H9 (cell line): Measurements from ENCODE around the gene GNAO1. TPM values are rescaled to one million over a fixed set of nuclear protein-coding genes. Genes with fewer than 3 reads are reported as not detected.

Experiments used
- DNase-seq: peaks from one replicate; pipeline ENCODE4 v3.0.0-alpha.2; 2017
- H2AFZ ChIP-seq: one replicate; pipeline ENCODE4 v1.6.1; 2013; ENCODE audit warnings: mild to moderate bottlenecking, low read length, control low read depth, moderate library complexity
- H2AK5ac ChIP-seq: 2 replicates; pipeline ENCODE4 v1.6.1; 2013; ENCODE audit warnings: low read length, control low read depth, mixed read lengths; ENCODE audit not compliant: insufficient read length
- H2BK120ac ChIP-seq: one replicate; pipeline ENCODE4 v1.6.1; 2013; ENCODE audit warnings: low read depth, mild to moderate bottlenecking, low read length, control low read depth, inconsistent platforms; ENCODE audit not compliant: poor library complexity, severe bottlenecking
- H2BK12ac ChIP-seq: 2 replicates; pipeline ENCODE4 v1.6.1; 2013; ENCODE audit warnings: low read length, control low read depth, mixed read lengths, low read depth; ENCODE audit not compliant: insufficient read length
- H2BK15ac ChIP-seq: 2 replicates; pipeline ENCODE4 v1.6.1; 2013; ENCODE audit warnings: low read depth, low read length, control low read depth
- H2BK20ac ChIP-seq: one replicate; pipeline ENCODE4 v1.6.1; 2013; ENCODE audit warnings: low read depth, mild to moderate bottlenecking, low read length, control low read depth, inconsistent platforms; ENCODE audit not compliant: poor library complexity, severe bottlenecking
- H2BK5ac ChIP-seq: 2 replicates; pipeline ENCODE4 v1.6.1; 2013; ENCODE audit warnings: low read length, control low read depth, mixed read lengths; ENCODE audit not compliant: insufficient read length
- H3K14ac ChIP-seq: 2 replicates; pipeline ENCODE4 v1.6.1; 2013; ENCODE audit warnings: low read length, control low read depth; ENCODE audit not compliant: insufficient read depth
- H3K18ac ChIP-seq: 2 replicates; pipeline ENCODE4 v1.6.1; 2013; ENCODE audit warnings: low read depth, mild to moderate bottlenecking, mixed read lengths, low read length, control low read depth; ENCODE audit not compliant: insufficient read length
- H3K23ac ChIP-seq: 2 replicates; pipeline ENCODE4 v1.6.1; 2013; ENCODE audit warnings: low read length, control low read depth, mixed read lengths, low read depth; ENCODE audit not compliant: insufficient read length
- H3K23me2 ChIP-seq: 2 replicates; pipeline ENCODE4 v1.6.1; 2013; ENCODE audit warnings: low read depth, mild to moderate bottlenecking, mixed read lengths, low read length, control low read depth; ENCODE audit not compliant: insufficient read length, poor library complexity, severe bottlenecking
- H3K27ac ChIP-seq: 2 replicates; pipeline ENCODE4 v1.5.1; 2013; ENCODE audit warnings: low read length, control low read depth, mixed read lengths, low read depth; ENCODE audit not compliant: insufficient read length
- H3K27me3 ChIP-seq: 2 replicates; pipeline ENCODE4 v1.6.1; 2013; ENCODE audit warnings: low read length, control low read depth, inconsistent platforms; ENCODE audit not compliant: insufficient read depth
- H3K4ac ChIP-seq: 2 replicates; pipeline ENCODE4 v1.6.1; 2013; ENCODE audit warnings: low read depth, mild to moderate bottlenecking, control low read depth, inconsistent platforms, low read length, moderate library complexity
- H3K4me1 ChIP-seq: 2 replicates; pipeline ENCODE4 v1.6.1; 2013; ENCODE audit warnings: low read length, control low read depth, inconsistent platforms; ENCODE audit not compliant: insufficient read depth
- H3K4me2 ChIP-seq: 2 replicates; pipeline ENCODE4 v1.6.1; 2013; ENCODE audit warnings: low read length, control low read depth, mixed read lengths; ENCODE audit not compliant: insufficient read length, insufficient read depth
- H3K56ac ChIP-seq: 2 replicates; pipeline ENCODE4 v1.6.1; 2013; ENCODE audit warnings: low read depth, mild to moderate bottlenecking, mixed read lengths, low read length, control low read depth; ENCODE audit not compliant: insufficient read length
- H3K79me1 ChIP-seq: 2 replicates; pipeline ENCODE4 v1.6.1; 2013; ENCODE audit warnings: low read depth, mild to moderate bottlenecking, moderate library complexity, low read length, control low read depth, inconsistent platforms; ENCODE audit not compliant: insufficient read depth, poor library complexity, severe bottlenecking
- H3K79me2 ChIP-seq: 2 replicates; pipeline ENCODE4 v1.6.1; 2013; ENCODE audit warnings: low read length, control low read depth, inconsistent platforms; ENCODE audit not compliant: insufficient read depth
- H3K9ac ChIP-seq: 2 replicates; pipeline ENCODE4 v1.6.1; 2013; ENCODE audit warnings: low read length, control low read depth, mixed read lengths; ENCODE audit not compliant: insufficient read length; ENCODE audit errors: extremely low read depth
- H3K9me3 ChIP-seq: one replicate; pipeline ENCODE4 v1.6.1; 2013; ENCODE audit warnings: low read depth, low read length, inconsistent platforms; ENCODE audit not compliant: control insufficient read depth
- H3T11ph ChIP-seq: one replicate; pipeline ENCODE4 v1.6.1; 2013; ENCODE audit warnings: mild to moderate bottlenecking, low read length, control low read depth, inconsistent platforms
- H4K20me1 ChIP-seq: one replicate; pipeline ENCODE4 v1.6.1; 2013; ENCODE audit not compliant: control insufficient read depth, insufficient read length, insufficient read depth
- H4K5ac ChIP-seq: 2 replicates; pipeline ENCODE4 v1.6.1; 2013; ENCODE audit warnings: low read depth, mild to moderate bottlenecking, mixed read lengths, low read length, control low read depth; ENCODE audit not compliant: insufficient read length
- H4K8ac ChIP-seq: replicated peaks from 2 replicates; pipeline ENCODE4 v1.6.1; 2013; ENCODE audit warnings: low read length, control low read depth, mixed read lengths, low read depth; ENCODE audit not compliant: insufficient read length
- H4K91ac ChIP-seq: 2 replicates; pipeline ENCODE4 v1.6.1; 2013; ENCODE audit warnings: low read depth, mild to moderate bottlenecking, moderate library complexity, mixed read lengths, low read length, control low read depth; ENCODE audit not compliant: insufficient read length
- H3K27ac Mint-ChIP-seq, 3 experiments: 2 replicates in 2 of 3; 3 replicates in 1 of 3; pipeline ENCODE4 v1.8.0; 2020 to 2021; ENCODE audit warnings: mixed read lengths in 3 of 3, mild to moderate bottlenecking in 1 of 3, moderate library complexity in 1 of 3
- H3K27me3 Mint-ChIP-seq: 2 replicates; pipeline ENCODE4 v1.8.0; 2021; ENCODE audit warnings: low read depth, mild to moderate bottlenecking, moderate library complexity, mixed read lengths
- H3K36me3 Mint-ChIP-seq, 3 experiments: 2 replicates in 2 of 3; 3 replicates in 1 of 3; pipeline ENCODE4 v1.8.0; 2020 to 2021; ENCODE audit warnings: low read depth in 3 of 3, mixed read lengths in 3 of 3; ENCODE audit not compliant: insufficient read depth in 1 of 3
- H3K4me1 Mint-ChIP-seq, 2 experiments: 2 replicates each; pipeline ENCODE4 v1.8.0; 2020; ENCODE audit warnings: mixed read lengths in 2 of 2
- H3K4me3 Mint-ChIP-seq, 2 experiments: 2 replicates in 1 of 2; 3 replicates in 1 of 2; pipeline ENCODE4 v1.8.0; 2020 to 2021; ENCODE audit warnings: mild to moderate bottlenecking in 2 of 2, mixed read lengths in 2 of 2, moderate library complexity in 1 of 2
- H3K9me3 Mint-ChIP-seq, 2 experiments: 2 replicates in 1 of 2; 3 replicates in 1 of 2; pipeline ENCODE4 v1.8.0; 2020; ENCODE audit warnings: mild to moderate bottlenecking in 2 of 2, mixed read lengths in 2 of 2, moderate library complexity in 1 of 2
- WGBS: extraction: QIAGEN DNeasy Blood & Tissue Kit; methylation state at CpG from one replicate; pipeline ENCODE4 v1.1.7; 2013; ENCODE audit warnings: missing lambda C conversion rate, low lambda C conversion rate, mixed read lengths; ENCODE audit not compliant: insufficient read length; ENCODE audit errors: extremely low coverage; 5-methylcytosine and 5-hydroxymethylcytosine counted together
- total RNA-seq: library from RNA; stranded (reverse); gene quantifications from 2 replicates; pipeline ENCODE4 v1.2.1, GENCODE V29; 2021
- TF ChIP-seq, protein P1 (sequence below): fragments of 200-600 bp; sonication (generic); conservative IDR thresholded peaks from 3 replicates; pipeline ENCODE4 v1.8.0; 2021; ENCODE audit warnings: antibody characterized with exemption, mild to moderate bottlenecking

The GNAO1 gene
- total RNA-seq, 1 experiment from 2014 or later: 16.9 TPM

DNA sequence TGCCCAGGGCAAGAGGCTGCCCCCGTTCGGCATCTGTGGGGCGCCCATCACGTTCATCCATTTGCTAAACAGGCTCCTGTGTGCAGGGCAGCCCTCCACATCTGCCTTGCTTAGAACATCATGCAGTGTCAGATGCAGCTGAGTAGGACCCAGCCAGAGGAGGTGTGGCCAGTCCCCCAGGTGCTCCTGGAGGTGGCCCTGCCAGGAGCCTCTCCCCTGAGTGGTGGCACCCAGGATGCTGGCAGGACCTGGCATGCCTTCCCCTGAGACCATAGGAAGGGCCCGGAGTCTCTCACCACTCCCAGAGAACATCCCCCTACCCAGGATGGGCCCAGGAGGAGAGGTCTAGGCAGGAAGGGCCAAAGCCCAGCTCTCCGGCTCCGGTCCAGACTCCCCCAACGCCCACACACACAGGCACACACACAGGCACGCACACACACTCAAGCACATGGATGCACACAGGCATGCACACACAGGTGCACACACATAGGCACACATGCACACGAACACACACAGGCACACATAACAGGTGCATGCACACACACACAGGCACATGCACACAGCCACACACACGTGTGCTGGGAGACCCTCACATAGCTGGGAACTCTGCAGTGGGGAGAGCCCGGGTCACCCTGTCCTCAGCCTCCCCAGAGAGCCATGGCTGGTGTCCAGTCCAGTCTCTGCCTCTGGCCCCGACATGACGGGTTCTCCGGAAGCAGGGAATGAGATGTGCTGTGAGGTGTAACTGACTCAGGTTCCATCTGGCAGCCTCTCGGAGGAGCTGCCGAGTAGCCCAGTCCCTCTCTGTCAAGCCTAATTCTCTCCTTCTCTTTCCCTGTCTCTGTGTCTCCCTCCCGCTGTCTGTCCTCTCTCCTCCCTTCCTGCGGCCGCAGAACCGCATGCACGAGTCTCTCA, 159.5 kb downstream of the GNAO1 start:
- Mint-ChIP-seq H3K27me3 (no peaks in the 10 kb centered on the region; the same call in none of the 2 replicates), H3K36me3 (no peaks in the 10 kb centered on the region; a peak in 1 of 7 replicates), H3K4me1 (peaks cover 3 to 4% of the 10 kb centered on the region in 2 experiments; a peak in 3 of 4 replicates), H3K4me3 (no peak overlapping the region), H3K9me3 (no peaks in the 10 kb centered on the region; a peak in 1 of 5 replicates), H3K27ac (no peak overlapping the region)
- Histone ChIP-seq H2BK5ac (no peak overlapping the region), H3K27ac (no peak overlapping the region), H3K79me1 (no peaks in the 10 kb centered on the region), H3K9me3 (no peaks in the 10 kb centered on the region), H3K79me2 (no peaks in the 10 kb centered on the region), H3K23me2 (no peaks in the 10 kb centered on the region), H2AK5ac (no peak overlapping the region), H3T11ph (no peak overlapping the region), H3K9ac (no peak overlapping the region), H2BK120ac (no peak overlapping the region), H3K14ac (no peak overlapping the region; the same call in 1 of the 2 replicates), H2AFZ (no peak overlapping the region), H2BK12ac (no peak overlapping the region), H2BK20ac (no peak overlapping the region), H3K27me3 (no peaks in the 10 kb centered on the region), H4K8ac (no peak overlapping the region), H4K5ac (no peak overlapping the region), H3K18ac (no peak overlapping the region), H4K20me1 (no peaks in the 10 kb centered on the region), H4K91ac (no peak overlapping the region), H2BK15ac (no peak overlapping the region), H3K4me1 (no peaks in the 10 kb centered on the region), H3K23ac (no peak overlapping the region), H3K4ac (no peak overlapping the region), H3K4me2 (no peak overlapping the region), H3K56ac (no peak overlapping the region)
- DNase-seq: no peak
- TF ChIP-seq, protein P1, sequence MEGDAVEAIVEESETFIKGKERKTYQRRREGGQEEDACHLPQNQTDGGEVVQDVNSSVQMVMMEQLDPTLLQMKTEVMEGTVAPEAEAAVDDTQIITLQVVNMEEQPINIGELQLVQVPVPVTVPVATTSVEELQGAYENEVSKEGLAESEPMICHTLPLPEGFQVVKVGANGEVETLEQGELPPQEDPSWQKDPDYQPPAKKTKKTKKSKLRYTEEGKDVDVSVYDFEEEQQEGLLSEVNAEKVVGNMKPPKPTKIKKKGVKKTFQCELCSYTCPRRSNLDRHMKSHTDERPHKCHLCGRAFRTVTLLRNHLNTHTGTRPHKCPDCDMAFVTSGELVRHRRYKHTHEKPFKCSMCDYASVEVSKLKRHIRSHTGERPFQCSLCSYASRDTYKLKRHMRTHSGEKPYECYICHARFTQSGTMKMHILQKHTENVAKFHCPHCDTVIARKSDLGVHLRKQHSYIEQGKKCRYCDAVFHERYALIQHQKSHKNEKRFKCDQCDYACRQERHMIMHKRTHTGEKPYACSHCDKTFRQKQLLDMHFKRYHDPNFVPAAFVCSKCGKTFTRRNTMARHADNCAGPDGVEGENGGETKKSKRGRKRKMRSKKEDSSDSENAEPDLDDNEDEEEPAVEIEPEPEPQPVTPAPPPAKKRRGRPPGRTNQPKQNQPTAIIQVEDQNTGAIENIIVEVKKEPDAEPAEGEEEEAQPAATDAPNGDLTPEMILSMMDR: no peak
- no CpG with 5 or more reads among the region's 22 CpGs for WGBS
